GM19395 (cell line): ENCODE data around the gene LHFPL4.
"Not testable (repeated sequence)": the region's sequence is repeated elsewhere in the genome, so short reads cannot be mapped to it uniquely, and the experiment has no call there.

Experiments used
- ATAC-seq: cut with Tn5 transposase; IDR thresholded peaks from one replicate; pipeline ENCODE4 v1.9.1; 2021; ENCODE audit warnings: mild to moderate bottlenecking, moderate library complexity; ENCODE audit not compliant: unreplicated experiment

The LHFPL4 gene

GRCh38 chr3:9542182-9542581 lies 11.4 kb downstream of the LHFPL4 start:
- no peak for ATAC-seq

- no peak for ATAC-seq
Observed at GRCh38 chr3:9536212-9536611, 17.4 kb downstream of the LHFPL4 start.

- no peak for ATAC-seq
Observed at GRCh38 chr3:9534429-9534828, 19.2 kb downstream of the LHFPL4 start.

GRCh38 chr3:9525078-9525477 lies 28.5 kb downstream of the LHFPL4 start:
- ATAC-seq: no peak

GRCh38 chr3:9514956-9515355 lies 38.7 kb downstream of the LHFPL4 start:
- ATAC-seq: no peak

DNA sequence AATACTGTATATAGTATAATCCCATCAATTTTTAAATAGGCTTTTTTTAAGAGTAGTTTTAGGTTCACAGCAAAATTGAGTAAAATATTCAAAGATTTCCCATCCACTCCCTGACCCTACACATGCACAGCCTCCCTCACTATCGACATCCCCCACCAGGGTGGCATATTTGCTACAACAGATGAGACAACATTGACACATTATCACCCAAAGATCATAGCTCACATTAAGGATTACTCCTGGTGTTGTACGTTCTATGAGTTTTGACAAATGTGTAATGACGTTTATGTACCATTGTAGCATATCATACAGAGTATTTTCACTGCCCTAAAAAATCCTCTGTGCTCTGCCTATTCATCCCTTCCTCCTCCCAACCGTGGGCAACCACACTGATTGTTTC lies 39.3 kb downstream of the LHFPL4 start:
- ATAC-seq: no peak

GRCh38 chr3:9512456-9513045 lies 41.1 kb downstream of the LHFPL4 start:
- ATAC-seq: no peak

DNA sequence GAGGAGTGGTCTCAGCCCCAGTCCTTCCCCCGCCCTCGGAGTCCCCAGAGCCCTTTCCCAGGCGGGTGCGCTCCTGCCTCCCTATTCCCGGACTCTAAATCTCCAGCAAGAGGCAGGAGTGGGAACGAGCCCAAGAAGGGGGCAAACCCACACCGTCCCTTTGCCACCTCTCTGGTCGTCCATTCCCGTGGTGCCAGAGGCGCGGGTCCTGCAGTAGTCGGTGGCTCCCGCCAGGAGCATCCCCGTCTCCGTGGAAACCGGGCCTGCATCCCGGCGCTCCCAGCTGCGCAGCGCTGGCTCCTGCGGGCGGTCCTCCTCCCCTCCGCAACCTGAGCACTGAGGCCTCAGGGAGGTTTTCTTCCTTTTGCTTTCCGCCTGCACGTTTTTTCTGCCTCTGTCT lies 44.8 kb downstream of the LHFPL4 start:
- no peak for ATAC-seq

DNA sequence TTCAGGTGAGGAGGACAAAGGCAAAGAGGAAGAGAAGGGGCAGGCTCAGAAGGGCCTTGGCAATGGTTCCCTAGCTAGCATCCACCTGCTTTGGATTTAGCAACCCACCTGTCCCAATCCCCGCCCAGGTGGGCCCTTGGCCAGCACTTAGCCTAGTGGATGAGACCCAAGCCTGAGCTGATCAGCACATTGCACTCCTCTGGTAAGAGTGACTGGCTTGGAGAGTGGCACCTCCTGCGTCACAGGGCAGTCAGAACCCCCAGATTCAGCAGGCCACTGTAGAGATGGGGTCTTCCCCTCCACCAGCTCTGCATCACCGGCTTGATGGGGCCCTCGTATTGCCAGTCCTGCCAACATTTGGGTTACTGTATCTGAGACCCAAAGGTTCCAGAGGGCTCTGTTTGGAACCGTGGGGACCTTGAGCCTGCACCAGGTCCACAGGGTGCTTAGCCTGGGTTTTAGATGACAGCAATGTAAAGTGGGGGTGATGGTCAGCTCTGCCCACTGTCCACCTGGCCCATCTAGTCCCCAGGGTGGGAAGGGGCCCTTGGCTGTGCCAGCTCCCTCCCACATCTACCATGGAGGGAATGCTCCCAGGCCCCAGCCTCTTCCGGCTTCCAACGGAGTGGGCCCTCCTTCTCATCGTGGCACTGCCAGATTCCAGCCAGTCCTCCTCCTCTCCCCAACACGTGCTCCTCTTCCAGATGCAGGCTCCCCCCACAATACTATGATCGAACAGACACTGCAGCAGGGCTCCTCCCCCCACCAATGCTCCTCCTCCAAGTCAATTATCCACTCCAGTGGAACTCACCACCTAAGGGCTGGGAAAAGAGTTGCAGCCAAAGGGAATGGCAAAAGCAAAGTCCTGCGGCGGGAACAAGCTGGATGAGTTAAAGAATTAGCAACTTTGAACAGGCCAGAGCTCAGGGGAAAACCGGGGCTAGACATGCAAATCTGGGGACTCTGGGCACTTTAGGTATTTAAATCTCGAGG lies 45.7 kb downstream of the LHFPL4 start:
- no peak for ATAC-seq

DNA sequence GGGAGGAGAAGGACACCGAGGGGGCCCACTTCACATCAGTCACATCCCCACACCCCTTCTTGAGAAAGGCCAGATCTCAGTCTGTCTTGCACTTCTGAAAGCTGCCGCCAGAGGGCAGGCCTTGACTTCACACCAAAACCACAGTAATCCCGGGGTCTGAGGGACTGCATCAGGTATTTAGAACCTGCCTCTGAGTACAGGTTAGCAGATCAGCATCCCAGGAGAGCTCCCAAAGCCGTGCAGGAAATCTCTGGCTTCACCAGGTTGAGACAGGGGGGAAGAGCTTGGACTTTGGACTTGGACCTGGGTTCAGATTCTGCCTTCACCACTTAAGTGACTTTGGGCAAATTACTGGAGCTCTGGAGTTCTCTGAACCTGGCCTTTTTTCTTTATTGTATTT lies 50.3 kb downstream of the LHFPL4 start:
- ATAC-seq: no peak

GRCh38 chr3:9501226-9501625 lies 52.4 kb downstream of the LHFPL4 start:
- ATAC-seq: no peak

DNA sequence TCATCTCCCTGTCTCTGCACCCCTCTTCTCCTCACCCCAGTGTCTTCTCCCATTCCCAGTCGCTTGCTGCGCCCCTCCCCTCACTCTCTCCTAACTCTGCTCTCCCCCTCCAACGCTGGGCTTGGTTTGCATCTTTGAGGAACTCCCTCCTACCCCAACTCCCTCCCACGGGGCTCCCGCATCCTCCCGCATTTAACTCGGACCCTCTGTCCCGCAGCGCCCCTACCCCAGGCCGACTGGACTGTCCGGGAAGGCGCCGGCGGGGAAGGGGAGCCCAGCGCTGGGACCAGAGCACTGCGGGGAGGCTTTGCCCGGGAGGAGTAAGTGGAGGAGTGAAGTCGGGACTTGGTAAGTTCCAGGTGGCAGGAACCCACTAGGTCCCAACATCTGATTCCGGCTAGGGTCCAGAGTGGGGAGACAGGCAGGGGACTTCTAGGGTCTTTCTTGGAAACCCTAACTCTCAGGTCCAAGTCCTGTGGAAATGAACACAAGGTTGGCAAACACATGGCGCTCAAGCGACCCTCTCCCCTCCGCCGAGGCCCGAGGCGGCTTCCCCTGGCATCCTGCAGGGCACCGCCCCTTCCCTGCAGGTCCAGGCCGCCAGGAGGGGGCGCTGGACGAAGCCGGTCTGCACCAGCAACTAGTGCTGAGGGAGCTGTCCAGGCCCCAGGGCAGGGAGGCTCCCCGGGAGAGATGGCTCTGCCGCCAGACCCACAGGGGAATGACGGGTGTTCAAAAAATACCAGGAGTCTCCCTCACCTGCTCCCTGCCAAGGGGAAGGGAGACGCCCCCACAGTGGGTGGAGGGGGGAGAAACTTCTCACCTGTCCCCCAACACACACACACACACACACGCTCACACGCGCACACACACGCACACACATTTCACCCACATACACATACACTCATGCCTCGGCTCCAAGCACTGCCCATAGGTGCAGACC lies 53.2 kb downstream of the LHFPL4 start:
- no peak for ATAC-seq

- ATAC-seq: no peak
Observed at GRCh38 chr3:9499455-9500107, 54.0 kb downstream of the LHFPL4 start.

GRCh38 chr3:9498781-9499180 lies 54.8 kb downstream of the LHFPL4 start:
- no peak for ATAC-seq

DNA sequence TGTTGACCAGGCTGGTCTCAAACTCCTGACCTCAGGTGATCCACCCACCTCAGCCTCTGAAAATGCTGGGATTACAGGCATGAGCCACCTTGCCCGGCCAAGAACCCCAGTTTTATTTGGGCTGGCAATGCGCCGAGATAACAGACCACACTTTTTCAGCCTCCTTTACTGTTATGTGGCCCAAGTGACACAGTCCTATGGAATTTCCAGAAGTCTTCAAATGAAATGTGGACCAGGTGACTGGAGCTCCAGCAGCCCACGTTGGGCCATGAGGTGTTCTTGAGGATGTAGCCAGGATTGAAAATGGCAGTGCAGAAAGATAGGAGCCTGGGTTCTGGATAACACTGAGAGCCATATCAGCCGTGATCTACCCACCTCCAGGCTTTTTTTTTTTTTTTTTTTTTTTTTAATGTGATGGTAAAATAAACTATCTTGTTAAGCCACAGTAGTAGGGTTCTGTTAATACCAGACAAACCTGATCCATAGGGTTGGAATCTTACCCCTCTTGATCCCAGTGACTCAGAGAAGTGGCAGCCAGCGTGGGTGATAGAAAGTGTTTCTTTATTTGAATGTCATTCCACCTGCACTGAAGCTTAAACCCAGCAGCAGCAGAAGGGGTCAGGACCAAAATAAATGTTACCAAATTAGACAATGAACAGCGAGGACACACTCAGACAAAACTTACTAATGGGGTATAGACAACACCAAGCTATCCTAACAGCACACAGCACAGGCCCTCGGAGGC lies 55.6 kb downstream of the LHFPL4 start:
- ATAC-seq: no peak

DNA sequence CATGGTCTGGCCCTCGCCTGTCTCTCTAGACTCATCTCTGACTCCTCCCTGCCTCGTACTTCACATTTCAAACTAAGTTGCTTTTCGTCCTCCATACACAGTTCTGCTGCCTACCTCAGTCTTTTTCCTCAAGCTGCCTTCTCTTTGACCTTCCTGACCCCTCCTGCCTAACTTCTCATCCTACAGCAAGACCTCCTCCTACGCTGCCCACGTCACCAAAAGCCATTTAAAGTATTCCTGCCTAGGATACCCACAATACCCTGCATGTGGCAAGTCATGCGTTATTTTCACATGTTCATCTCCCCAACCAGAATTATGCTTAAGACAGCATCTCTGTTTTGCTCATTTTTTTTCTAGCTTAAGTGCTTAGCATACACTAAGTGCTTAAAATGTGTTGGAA lies 56.7 kb downstream of the LHFPL4 start:
- no peak for ATAC-seq

DNA sequence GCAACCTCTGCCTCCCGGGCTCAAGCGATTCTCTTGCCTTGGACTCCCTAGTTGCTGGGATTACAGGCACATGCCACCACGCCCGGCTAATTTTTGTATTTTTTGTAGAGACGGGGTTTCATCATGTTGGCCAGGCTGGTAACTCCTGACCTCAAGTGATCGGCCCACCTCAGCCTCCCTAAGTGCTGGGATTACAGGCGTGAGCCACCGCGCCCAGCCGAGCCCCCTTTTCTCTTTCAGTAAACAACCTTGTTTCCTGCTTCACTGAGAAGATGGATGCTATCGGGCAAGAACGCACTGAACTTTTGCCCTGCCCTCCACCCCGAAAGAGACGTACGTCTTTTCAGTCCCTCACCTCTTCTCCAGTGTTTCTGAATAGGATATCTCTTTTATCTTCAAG lies 59.6 kb downstream of the LHFPL4 start:
- not testable (repeated sequence) for ATAC-seq

DNA sequence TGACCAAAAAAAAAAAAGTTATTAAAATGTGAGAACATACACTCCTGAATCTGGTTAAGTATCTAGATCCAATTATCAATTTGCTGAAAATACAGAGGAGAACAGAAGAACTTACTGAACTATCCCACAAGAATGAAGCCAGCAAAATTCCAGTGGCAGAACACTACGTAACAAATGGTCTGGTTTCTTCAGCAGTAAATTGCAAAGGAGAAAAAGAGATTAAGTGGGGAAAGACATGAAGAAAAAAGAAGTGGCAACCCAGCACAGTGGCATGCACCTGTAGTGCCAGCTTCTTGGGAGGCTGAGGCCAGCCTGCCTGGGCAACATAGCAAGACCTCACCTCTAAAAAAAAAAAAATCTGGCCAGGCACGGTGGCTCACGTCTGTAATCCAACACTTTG lies 62.1 kb downstream of the LHFPL4 start:
- ATAC-seq: no peak

DNA sequence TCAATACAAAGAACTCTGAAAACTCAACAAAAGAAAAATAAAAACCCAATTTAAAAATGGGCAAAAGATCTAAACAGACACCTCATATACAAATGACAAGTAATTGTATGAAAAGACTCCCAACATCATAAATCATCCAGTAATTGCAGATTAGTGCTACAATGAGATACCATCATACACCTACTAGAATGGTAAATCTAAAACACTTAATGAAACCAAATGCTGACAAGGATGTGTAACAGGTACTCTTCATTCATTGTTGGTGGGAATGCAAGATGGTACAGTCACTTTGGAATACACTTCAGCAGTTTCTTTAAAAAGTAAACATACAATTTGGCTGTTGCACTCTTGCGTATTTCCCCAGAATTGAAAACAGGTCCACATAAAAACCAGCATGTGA lies 68.4 kb downstream of the LHFPL4 start:
- ATAC-seq: no peak

- ATAC-seq: no peak
Observed at GRCh38 chr3:9480265-9480664, 73.4 kb downstream of the LHFPL4 start.
